ENCODE results near the gene TAF15.

TAF15 gene

DNA sequence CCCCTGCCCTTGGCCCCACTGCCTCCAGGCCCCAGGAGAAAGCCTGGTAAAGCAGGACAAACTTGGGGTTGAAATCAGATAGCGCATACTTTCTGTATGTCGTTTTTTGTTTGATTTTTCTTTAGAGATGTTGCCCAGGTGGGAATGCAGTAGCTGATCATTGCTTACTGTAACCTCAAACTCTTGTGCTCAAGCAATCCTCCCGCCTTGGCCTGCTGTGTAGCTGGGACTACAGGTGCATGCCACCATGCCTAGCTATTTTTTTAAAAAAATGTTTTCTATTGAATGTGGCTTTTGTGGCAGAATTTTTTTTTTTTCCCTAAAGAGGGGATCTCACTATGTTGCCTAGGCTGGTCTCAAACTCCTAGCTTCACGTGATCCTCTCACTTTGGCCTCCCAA is 82.0 kb downstream of the TAF15 start:
- CTCF ChIA-PET: no interaction called here
- TF ChIP-seq, protein P1, sequence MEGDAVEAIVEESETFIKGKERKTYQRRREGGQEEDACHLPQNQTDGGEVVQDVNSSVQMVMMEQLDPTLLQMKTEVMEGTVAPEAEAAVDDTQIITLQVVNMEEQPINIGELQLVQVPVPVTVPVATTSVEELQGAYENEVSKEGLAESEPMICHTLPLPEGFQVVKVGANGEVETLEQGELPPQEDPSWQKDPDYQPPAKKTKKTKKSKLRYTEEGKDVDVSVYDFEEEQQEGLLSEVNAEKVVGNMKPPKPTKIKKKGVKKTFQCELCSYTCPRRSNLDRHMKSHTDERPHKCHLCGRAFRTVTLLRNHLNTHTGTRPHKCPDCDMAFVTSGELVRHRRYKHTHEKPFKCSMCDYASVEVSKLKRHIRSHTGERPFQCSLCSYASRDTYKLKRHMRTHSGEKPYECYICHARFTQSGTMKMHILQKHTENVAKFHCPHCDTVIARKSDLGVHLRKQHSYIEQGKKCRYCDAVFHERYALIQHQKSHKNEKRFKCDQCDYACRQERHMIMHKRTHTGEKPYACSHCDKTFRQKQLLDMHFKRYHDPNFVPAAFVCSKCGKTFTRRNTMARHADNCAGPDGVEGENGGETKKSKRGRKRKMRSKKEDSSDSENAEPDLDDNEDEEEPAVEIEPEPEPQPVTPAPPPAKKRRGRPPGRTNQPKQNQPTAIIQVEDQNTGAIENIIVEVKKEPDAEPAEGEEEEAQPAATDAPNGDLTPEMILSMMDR (conservative IDR thresholded peaks at IDR 0.05; ENCODE audit: low read depth): no peak
- no peak for DNase-seq (ENCODE audit: low spot score)
- H3K27ac ChIP-seq: no peak overlapping the region
- POLR2A ChIA-PET (ENCODE audit: low non-redundant PET): no interaction called here

- POLR2A ChIA-PET (ENCODE audit: low non-redundant PET): no interaction called here
Observed at GRCh38 chr17:35892091-35893035, 83.1 kb downstream of the TAF15 start.

GRCh38 chr17:35893751-35894150 is 84.5 kb downstream of the TAF15 start:
- H3K27ac ChIP-seq: no peak overlapping the region
- TF ChIP-seq, protein P1 (conservative IDR thresholded peaks at IDR 0.05; ENCODE audit: low read depth): no peak
- POLR2A ChIA-PET (ENCODE audit: low non-redundant PET): no interaction called here
- DNase-seq (ENCODE audit: low spot score): no peak
- CTCF ChIA-PET: no interaction called here

More at GRCh38 chr17:35892091-35893035, 83.1 kb downstream of the TAF15 start:
- CTCF ChIA-PET: interaction anchor here (0.8 to 1.0 kb wide), 2 partner anchors 16 to 256 kb away, joined by 3 read pairs; no protein-coding TSS in a partner anchor
- no peak overlapping the region for H3K27ac ChIP-seq
- TF ChIP-seq, protein P1 (conservative IDR thresholded peaks at IDR 0.05; ENCODE audit: low read depth): no peak
- DNase-seq (ENCODE audit: low spot score): no peak

DNA sequence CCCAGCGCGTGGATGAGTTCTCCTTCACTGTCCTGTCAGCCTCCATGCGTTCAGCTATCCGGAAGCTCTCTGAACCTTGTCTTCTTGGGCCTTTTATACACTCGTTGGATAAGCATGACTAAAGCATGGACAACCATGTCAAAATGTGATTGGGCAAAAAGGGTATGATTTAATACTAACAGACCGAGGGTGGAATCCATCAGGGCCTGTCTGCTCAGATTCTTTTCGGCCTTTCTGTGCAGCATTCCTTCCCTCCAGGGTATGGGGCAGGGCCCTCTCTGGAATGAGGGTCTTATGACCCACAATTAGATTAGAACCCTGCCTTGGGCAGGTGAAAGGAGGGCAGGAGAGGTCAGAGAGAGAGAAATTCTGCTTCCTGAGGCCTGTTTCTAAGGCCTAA is 84.9 kb downstream of the TAF15 start:
- no peak overlapping the region for H3K27ac ChIP-seq
- ChIA-PET CTCF (no interaction called here), POLR2A (ENCODE audit: low non-redundant PET) (no interaction called here)
- TF ChIP-seq, protein P1 (conservative IDR thresholded peaks at IDR 0.05; ENCODE audit: low read depth): no peak
- no peak for DNase-seq (ENCODE audit: low spot score)

DNA sequence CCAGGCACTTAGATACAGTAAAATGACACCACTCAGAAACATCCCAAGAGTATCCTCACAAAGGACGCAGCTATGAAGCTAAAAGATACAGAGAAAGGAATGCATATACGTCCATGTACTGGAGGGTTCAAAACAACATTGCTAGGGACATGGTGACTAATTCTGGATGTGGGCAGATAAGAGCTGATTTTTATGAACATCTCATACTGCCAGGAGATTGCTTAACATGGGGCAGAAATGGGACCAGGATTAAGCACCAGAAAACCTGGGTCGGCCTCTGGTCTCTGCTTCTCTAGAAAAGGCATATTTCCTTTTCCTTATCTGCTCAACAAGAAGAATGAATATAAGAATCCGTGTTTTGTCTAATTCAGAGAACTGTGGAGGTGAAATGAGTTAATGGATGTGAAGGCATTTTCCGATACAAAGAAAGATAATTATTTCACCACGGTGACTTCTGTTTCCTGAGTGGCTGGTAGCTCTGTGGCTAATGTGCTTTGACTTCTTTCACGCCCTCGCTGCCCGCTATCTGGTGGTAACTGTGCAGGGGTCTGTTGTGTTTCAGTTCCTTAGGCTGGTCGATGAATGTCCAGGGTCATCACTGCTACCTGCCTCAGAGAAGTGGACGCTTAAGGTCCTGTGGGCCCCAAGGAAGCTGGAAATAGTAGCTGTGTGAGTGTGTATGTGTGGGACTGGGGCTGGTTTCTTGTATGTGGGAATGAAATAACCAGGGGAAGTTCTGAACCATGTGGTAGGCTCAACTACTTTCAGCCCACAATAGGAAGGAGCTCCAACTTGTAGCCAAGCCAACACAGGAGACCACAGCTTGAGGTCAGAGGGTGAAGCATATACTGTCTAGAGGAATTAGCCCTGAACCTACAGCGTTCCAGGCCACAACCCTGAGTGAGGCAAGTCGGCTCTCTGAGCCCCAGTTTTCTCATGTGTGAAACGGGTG is 86.6 kb downstream of the TAF15 start:
- DNase-seq (ENCODE audit: low spot score): no peak
- no peak overlapping the region for H3K27ac ChIP-seq
- ChIA-PET POLR2A (ENCODE audit: low non-redundant PET) (no interaction called here), CTCF (interaction anchor here (0.6 kb wide), 1 partner anchor 1353 kb away, joined by 5 read pairs; no protein-coding TSS in a partner anchor)
- TF ChIP-seq, protein P1 (conservative IDR thresholded peaks at IDR 0.05; ENCODE audit: low read depth): no peak
